Esophagus squamous epithelium (tissue), 4 donors: ENCODE results near the gene ARHGAP27.

Source experiments
- POLR2A ChIP-seq, 4 donors: fragments of 450-650 bp; IDR thresholded peaks; one replicate each; pipeline ENCODE4 v1.6.1; 2017; ENCODE audit warnings: antibody characterized with exemption in 4 of 4, mild to moderate bottlenecking in 4 of 4, moderate library complexity in 3 of 4
- TF ChIP-seq, protein P1 (sequence below), 6 experiments: fragments of 450-650 bp in 4 of 6; fragments of 200-600 bp in 2 of 6; sonication (generic) in 2 of 6; IDR thresholded peaks; one replicate each; pipeline ENCODE4 v1.5.1; 2016 to 2019; ENCODE audit warnings: antibody characterized with exemption in 6 of 6, mild to moderate bottlenecking in 4 of 6, moderate library complexity in 4 of 6

- TF ChIP-seq, protein P1, sequence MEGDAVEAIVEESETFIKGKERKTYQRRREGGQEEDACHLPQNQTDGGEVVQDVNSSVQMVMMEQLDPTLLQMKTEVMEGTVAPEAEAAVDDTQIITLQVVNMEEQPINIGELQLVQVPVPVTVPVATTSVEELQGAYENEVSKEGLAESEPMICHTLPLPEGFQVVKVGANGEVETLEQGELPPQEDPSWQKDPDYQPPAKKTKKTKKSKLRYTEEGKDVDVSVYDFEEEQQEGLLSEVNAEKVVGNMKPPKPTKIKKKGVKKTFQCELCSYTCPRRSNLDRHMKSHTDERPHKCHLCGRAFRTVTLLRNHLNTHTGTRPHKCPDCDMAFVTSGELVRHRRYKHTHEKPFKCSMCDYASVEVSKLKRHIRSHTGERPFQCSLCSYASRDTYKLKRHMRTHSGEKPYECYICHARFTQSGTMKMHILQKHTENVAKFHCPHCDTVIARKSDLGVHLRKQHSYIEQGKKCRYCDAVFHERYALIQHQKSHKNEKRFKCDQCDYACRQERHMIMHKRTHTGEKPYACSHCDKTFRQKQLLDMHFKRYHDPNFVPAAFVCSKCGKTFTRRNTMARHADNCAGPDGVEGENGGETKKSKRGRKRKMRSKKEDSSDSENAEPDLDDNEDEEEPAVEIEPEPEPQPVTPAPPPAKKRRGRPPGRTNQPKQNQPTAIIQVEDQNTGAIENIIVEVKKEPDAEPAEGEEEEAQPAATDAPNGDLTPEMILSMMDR (IDR thresholded peaks at IDR 0.05) = no peak
- TF ChIP-seq POLR2A (IDR thresholded peaks at IDR 0.05) = no peak
Observed at GRCh38 chr17:45353043-45353442, 79.6 kb downstream of the ARHGAP27 start.
